HEK293 (cell line): ENCODE results near the gene PHACTR1.
A peak's percentile ranks its signal among the peaks of the same experiment; 100 is the strongest.

Experiments
- BCL11A ChIP-seq: fragments of 450-650 bp; formaldehyde crosslinking; IDR thresholded peaks from 2 replicates; pipeline ENCODE4 v1.5.1; 2016; ENCODE audit warnings: low read depth, missing biosample characterization, missing genetic modification characterization
- GLI4 ChIP-seq: fragments of 450-650 bp; formaldehyde crosslinking; IDR thresholded peaks from 2 replicates; pipeline ENCODE4 v1.5.1; 2016; ENCODE audit warnings: missing biosample characterization, missing genetic modification characterization
- HOXD13 ChIP-seq: sonication (generic); formaldehyde crosslinking; IDR thresholded peaks from 2 replicates; pipeline ENCODE4 v1.8.0; 2022; ENCODE audit warnings: missing genetic modification reagents, borderline replicate concordance
- KLF10 ChIP-seq: fragments of 450-650 bp; IDR thresholded peaks from 2 replicates; pipeline ENCODE4 v1.5.1; 2018; ENCODE audit warnings: missing biosample characterization, mild to moderate bottlenecking, missing genetic modification characterization
- KLF16 ChIP-seq: fragments of 450-650 bp; formaldehyde crosslinking; IDR thresholded peaks from 2 replicates; pipeline ENCODE4 v1.5.1; 2017; ENCODE audit warnings: missing biosample characterization, missing genetic modification characterization
- MYNN ChIP-seq: fragments of 450-650 bp; formaldehyde crosslinking; IDR thresholded peaks from 2 replicates; pipeline ENCODE4 v1.5.1; 2016; ENCODE audit warnings: missing biosample characterization, missing genetic modification characterization, borderline replicate concordance
- PBX3 ChIP-seq: sonication (generic); formaldehyde crosslinking; IDR thresholded peaks from 2 replicates; pipeline ENCODE4 v1.8.1; 2022; ENCODE audit warnings: mild to moderate bottlenecking, moderate library complexity, missing genetic modification reagents
- PRDM10 ChIP-seq: fragments of 450-650 bp; formaldehyde crosslinking; IDR thresholded peaks from 2 replicates; pipeline ENCODE4 v1.5.1; 2016; ENCODE audit warnings: missing biosample characterization, missing genetic modification characterization
- PRDM4 ChIP-seq: fragments of 450-650 bp; formaldehyde crosslinking; IDR thresholded peaks from 2 replicates; pipeline ENCODE4 v1.5.1; 2017; ENCODE audit warnings: missing biosample characterization, missing genetic modification characterization
- SP7 ChIP-seq: fragments of 450-650 bp; formaldehyde crosslinking; IDR thresholded peaks from 2 replicates; pipeline ENCODE4 v1.5.1; 2016; ENCODE audit warnings: missing biosample characterization, missing genetic modification characterization
- YY1 ChIP-seq: fragments of 450-650 bp; formaldehyde crosslinking; IDR thresholded peaks from 2 replicates; pipeline ENCODE4 v1.5.1; 2018; ENCODE audit warnings: missing biosample characterization, missing genetic modification characterization
- ZBTB20 ChIP-seq: fragments of 450-650 bp; formaldehyde crosslinking; IDR thresholded peaks from 2 replicates; pipeline ENCODE4 v1.5.1; 2016; ENCODE audit warnings: missing biosample characterization, missing genetic modification characterization
- ZBTB49 ChIP-seq: fragments of 450-650 bp; formaldehyde crosslinking; IDR thresholded peaks from 2 replicates; pipeline ENCODE4 v1.5.1; 2016; ENCODE audit warnings: missing biosample characterization, missing genetic modification characterization, low read depth
- ZFP37 ChIP-seq: fragments of 450-650 bp; formaldehyde crosslinking; IDR thresholded peaks from 2 replicates; pipeline ENCODE4 v1.5.1; 2016; ENCODE audit warnings: missing biosample characterization, missing genetic modification characterization
- ZNF146 ChIP-seq: fragments of 450-650 bp; formaldehyde crosslinking; IDR thresholded peaks from 2 replicates; pipeline ENCODE4 v1.5.1; 2016; ENCODE audit warnings: missing biosample characterization, missing genetic modification characterization
- ZNF341 ChIP-seq: fragments of 450-650 bp; formaldehyde crosslinking; IDR thresholded peaks from 2 replicates; pipeline ENCODE4; 2016; ENCODE audit warnings: low read depth, missing biosample characterization, missing genetic modification characterization
- ZNF501 ChIP-seq: fragments of 450-650 bp; formaldehyde crosslinking; IDR thresholded peaks from 2 replicates; pipeline ENCODE4 v1.5.1; 2016; ENCODE audit warnings: missing biosample characterization, missing genetic modification characterization
- ZNF518A ChIP-seq: fragments of 450-650 bp; formaldehyde crosslinking; conservative IDR thresholded peaks from 2 replicates; pipeline ENCODE4 v1.5.1; 2016; ENCODE audit warnings: low read depth, missing biosample characterization, missing genetic modification characterization
- ZNF596 ChIP-seq: fragments of 450-650 bp; IDR thresholded peaks from 2 replicates; pipeline ENCODE4 v1.5.0; 2018; ENCODE audit warnings: missing biosample characterization, mild to moderate bottlenecking, missing genetic modification characterization, moderate library complexity
- ZNF600 ChIP-seq: fragments of 450-650 bp; formaldehyde crosslinking; IDR thresholded peaks from 2 replicates; pipeline ENCODE4 v1.5.1; 2016; ENCODE audit warnings: missing biosample characterization, missing genetic modification characterization
- ZNF654 ChIP-seq: fragments of 450-650 bp; formaldehyde crosslinking; IDR thresholded peaks from 2 replicates; pipeline ENCODE4 v1.5.1; 2016; ENCODE audit warnings: low read depth, missing biosample characterization, missing genetic modification characterization
- ZNF670 ChIP-seq: fragments of 450-650 bp; formaldehyde crosslinking; IDR thresholded peaks from 2 replicates; pipeline ENCODE4 v1.5.1; 2016; ENCODE audit warnings: missing biosample characterization, missing genetic modification characterization, low read depth
- ZNF791 ChIP-seq: fragments of 450-650 bp; formaldehyde crosslinking; IDR thresholded peaks from 2 replicates; pipeline ENCODE4 v1.5.1; 2016; ENCODE audit warnings: missing biosample characterization, missing genetic modification characterization
- ZSCAN23 ChIP-seq: fragments of 450-650 bp; formaldehyde crosslinking; IDR thresholded peaks from 2 replicates; pipeline ENCODE4 v1.5.1; 2016; ENCODE audit warnings: missing biosample characterization, missing genetic modification characterization

Gene PHACTR1

GRCh38 chr6:13006578-13007300 lies 290.2 kb downstream of the PHACTR1 start (continued):
- TF ChIP-seq KLF10 (tag by site-specific recombination) (peak; percentile 60), YY1 (tag by site-specific recombination) (no peak), ZNF600 (tag by site-specific recombination) (peak; percentile 69; the same call in 1 of the 2 replicates), PBX3 (no peak), ZNF654 (peak; percentile 3), ZNF670 (no peak), ZNF146 (peak; percentile 60; the same call in 1 of the 2 replicates), ZSCAN23 (tag by site-specific recombination) (peak; percentile 77), MYNN (tag by site-specific recombination) (peak; percentile 92), KLF16 (tag by site-specific recombination) (peak; percentile 37; the same call in 1 of the 2 replicates), ZNF791 (tag by site-specific recombination) (no peak), ZNF518A (tag by site-specific recombination) (peak; percentile 13; the same call in 1 of the 2 replicates), PRDM4 (tag by site-specific recombination) (peak; percentile 74), ZNF501 (tag by site-specific recombination) (peak; percentile 44; the same call in 1 of the 2 replicates), ZFP37 (tag by site-specific recombination) (peak; percentile 67; the same call in 1 of the 2 replicates), HOXD13 (CRISPR knock-in tag) (peak; percentile 50), SP7 (tag by site-specific recombination) (peak; percentile 89), PRDM10 (tag by site-specific recombination) (peak; percentile 63), ZNF596 (no peak), ZBTB49 (peak; percentile 62; the same call in 1 of the 2 replicates), GLI4 (tag by site-specific recombination) (no peak), ZNF341 (tag by site-specific recombination) (peak; percentile 45; the same call in 1 of the 2 replicates), ZBTB20 (0 out of 2 replicates have a peak, but pooled peaks have one; percentile 24), BCL11A (tag by site-specific recombination) (peak; percentile 95)
